ENCODE data around the gene AUNIP.

Gene AUNIP

GRCh38 chr1:25794325-25794724 lies 64.9 kb downstream of the AUNIP start:
- DNase-seq (ENCODE audit: low read depth) = no peak

DNA sequence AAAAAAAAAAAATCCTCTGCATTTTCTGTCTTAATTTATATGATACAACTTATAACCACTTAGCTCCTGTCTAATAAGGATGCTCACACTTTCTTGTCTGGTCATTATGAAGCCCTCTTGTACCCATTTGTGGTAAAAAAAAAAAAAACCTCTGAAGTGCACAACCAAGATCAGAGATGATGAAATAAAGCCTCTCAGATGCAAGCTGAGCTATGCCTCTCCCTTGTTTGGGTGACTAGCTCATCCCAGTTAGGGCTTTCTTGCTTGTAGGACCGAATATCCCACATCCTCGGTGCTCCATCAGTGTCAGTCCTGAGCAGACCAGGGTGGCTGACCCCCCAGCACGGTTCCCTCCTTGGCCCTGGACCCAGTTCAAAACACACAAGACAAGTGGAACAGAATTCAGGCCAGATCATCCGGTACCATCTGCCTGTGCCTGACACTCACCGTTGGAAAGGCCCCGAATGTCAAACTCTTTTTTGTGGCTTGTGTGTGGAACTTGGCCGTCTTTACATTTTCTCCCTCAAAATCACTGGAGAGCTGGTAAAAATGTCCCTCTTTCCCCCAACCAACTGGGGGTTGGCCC lies 65.6 kb downstream of the AUNIP start:
- no peak for DNase-seq (ENCODE audit: low read depth)

GRCh38 chr1:25792115-25792514 lies 67.1 kb downstream of the AUNIP start:
- DNase-seq (ENCODE audit: low read depth) = no peak

DNA sequence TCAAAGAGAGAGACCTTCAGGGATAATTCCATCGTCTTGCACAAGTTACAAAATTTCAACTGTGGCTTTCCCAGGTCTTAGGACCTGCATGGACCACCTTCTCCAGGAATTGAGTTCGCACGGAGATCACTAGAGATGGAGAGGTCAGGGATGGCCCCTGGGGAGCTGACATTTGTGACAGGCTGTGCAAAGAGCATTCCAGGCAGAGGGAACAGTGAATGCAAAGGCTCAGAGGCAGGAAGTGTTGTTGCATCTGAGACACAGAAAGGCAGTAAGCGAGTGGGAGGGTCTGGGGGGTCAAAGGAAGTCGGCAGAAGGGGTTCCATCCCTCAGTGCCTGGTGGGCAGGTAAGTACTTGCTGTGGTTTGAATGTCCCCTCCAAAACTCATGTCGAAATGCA lies 68.8 kb downstream of the AUNIP start:
- DNase-seq (ENCODE audit: low read depth) = no peak

DNA sequence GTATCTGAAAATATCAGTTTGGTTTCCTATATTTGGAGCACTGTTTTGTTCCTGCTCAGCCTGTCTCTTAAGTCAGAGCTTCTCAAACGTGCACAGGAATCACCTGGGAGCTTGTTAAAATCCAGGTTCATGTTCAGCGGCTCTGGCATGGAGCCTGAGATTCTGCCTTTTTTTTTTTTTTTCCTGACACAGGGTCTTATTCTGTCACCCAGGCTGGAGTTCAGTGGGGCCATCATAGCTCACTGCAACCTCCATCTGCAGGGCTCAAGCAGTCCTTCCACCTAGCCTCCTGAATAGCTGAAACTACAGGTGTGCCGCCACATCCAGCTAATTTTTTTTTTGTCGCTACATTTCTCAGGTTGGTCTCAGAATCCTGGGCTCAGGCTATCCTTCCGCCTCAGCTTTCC lies 71.5 kb downstream of the AUNIP start:
- no peak for DNase-seq (ENCODE audit: low read depth)

DNA sequence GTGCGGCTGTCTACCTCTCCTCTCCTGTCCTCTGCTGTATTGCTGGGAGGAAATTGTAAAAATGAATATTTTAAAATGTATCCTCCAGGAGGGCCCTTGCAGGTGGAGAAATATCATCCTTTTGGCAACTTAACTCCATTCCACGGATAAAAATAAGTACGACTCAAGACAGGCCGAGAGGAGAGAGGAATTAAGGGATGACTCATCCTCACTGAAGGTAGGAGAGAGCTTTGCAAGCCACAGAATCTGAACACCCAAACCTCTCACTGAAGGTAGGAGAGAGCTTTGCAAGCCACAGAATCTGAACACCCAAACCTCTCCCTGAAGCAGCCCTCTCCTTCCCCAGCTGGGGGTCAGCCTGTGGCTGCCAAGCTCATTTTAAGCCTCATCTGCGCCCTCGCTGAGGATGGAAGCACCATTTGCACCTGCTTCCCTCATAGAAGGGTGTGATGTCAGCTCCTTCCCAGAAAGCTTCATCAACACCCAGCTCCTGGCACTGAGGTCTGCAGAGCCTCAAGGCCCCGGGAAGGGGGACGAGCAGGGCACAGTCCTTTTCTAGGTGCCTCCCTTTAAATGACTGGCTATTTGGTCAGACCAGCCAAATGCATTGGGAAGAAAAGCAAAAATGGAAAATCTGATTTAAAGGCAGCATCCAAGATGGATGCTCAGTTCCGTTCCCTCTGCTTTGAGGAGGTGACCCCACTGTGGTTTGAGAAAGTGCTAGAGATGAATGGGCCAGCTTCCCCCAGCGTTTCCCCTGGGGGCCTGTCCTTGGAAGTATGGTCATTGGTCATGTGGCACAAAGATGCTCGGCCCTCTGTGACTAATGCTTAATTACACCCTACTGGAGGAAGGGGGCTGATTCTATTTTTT lies 72.1 kb downstream of the AUNIP start:
- no peak for DNase-seq (ENCODE audit: low read depth)

DNA sequence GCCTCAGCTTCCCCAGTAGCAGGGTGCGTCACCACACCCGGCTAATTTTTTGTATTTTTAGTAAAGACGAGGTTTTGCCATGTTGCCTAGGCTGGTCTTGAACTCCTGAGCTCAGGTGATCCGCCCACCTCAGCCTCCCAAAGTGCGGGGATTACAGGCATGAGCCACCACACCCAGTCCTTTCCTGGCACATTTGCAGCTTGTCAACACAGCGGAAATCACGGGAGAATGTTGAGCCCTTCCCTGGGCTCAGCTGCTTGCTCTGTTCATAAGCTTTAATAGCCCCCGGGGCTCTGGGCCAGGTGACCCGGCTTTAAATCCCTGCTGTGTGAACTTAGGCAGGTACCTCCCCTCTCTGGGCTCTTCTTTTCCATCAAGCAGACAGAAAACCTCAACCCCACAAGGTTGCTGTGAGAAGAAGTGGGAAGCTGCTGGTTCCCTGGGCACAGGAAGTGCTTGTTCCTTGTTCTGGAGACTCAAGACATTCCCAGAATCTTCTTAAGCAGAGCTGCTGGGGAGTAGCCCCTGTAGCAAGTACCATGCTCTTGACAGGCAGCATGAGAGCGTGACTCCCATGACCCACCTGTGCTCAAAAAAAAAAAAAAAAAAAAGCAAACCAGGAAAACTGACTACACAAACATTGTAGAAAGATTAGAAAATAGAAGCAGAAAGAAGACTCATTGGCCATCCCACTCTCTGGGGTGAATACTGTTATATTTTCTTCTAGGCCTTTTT lies 73.8 kb downstream of the AUNIP start:
- no peak for DNase-seq (ENCODE audit: low read depth)

DNA sequence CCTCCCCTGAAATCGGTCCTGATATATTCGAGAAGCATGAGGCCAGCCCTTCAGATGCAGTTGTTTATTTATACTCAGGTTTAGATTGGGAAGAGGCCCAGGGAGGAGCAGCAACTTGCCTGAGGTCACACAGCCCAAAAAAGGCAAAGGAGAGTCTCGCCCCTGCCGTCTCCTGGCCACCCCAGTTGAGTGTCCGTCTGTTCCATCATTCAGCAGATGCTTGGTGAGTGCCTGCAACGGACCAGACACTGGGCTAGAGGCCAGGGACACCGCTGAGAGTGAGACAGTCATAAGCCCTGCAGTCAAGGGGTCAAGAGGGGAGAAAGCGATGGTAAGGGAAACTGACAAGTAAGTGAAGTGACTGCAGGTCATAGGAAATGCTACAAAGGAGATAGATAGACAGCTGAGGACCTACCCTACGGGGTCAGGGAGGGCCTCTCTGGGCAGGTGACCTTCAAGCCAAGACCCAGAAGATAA lies 74.6 kb downstream of the AUNIP start:
- no peak for DNase-seq (ENCODE audit: low read depth)
